ENCODE results near the gene OR52H1. TPM values are rescaled to one million over a fixed set of nuclear protein-coding genes. Genes with fewer than 3 reads are reported as not detected.
"Not testable (repeated sequence)": the region's sequence is repeated elsewhere in the genome, so short reads cannot be mapped to it uniquely, and the experiment has no call there.

Gene OR52H1
- total RNA-seq, 1 experiment from 2014 or later = not detected

DNA sequence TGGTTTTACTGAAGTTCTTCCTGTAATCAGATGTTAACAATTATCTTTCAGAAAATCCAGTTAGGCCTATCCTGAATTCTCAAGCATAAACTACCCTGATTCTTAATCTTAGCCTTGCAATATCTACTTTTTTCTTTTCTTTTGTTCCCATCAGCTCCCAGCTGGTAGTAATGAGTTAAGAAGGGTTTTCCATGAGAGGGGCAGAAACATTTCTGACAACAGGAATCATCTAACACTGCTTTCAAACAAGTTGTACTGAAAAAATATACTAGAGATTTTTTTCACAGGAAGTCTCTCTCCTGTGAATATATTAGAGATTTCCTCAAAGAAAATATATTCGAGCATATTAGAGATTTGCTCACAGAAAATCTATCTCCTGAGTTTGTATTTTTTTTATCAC, 44.8 kb upstream of the OR52H1 start:
- TF ChIP-seq CTCF (conservative IDR thresholded peaks at IDR 0.05; ENCODE audit: low read depth, low read length) = no peak
- TF ChIP-seq EZH2 (IDR thresholded peaks at IDR 0.05; ENCODE audit: borderline replicate concordance, low read depth, low read length, poor library complexity, severe bottlenecking) = no peak

DNA sequence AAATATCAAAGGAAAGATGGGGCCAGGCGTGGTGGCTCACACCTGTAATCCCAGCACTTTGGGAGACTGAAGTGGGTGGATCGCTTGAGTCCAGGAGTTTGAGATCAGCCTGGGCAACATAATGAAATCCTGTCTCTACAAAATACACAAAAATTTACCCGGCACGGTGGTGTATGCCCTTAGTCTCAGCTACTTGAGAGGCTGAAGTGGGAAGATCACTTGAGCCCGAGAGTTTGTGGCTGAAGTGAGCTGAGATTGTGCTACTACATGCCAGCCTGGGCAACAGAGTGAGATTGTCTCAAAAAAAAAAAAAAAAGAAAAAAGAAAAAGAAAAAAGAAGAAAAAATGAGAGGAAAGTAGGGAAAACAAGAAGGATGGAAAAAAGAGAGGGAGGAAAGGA, 44.3 kb upstream of the OR52H1 start:
- no peak overlapping the region for H3K4me3 ChIP-seq (ENCODE audit: low read depth, low read length, poor library complexity, severe bottlenecking)
- H3K27me3 ChIP-seq (replicated peaks; ENCODE audit: insufficient read depth, low read depth, low read length, poor library complexity) = no peaks in the 10 kb centered on the region
- no peaks in the 10 kb centered on the region for H3K9me3 ChIP-seq (ENCODE audit: low read depth, low read length, poor library complexity, severe bottlenecking)
- DNase-seq (ENCODE audit: low spot score) = no peak
- TF ChIP-seq EZH2 (IDR thresholded peaks at IDR 0.05; ENCODE audit: borderline replicate concordance, low read depth, low read length, poor library complexity, severe bottlenecking) (no peak), CTCF (conservative IDR thresholded peaks at IDR 0.05; ENCODE audit: low read depth, low read length) (no peak)
- intact Hi-C loops (cut with micrococcal nuclease; ENCODE audit: unreplicated experiment) = no loop called here
- CTCF ChIA-PET = no interaction called here
- POLR2A ChIA-PET (ENCODE audit: low non-redundant PET) = no interaction called here
- no peak overlapping the region for H3K27ac ChIP-seq (ENCODE audit: low read depth, low read length, poor library complexity, severe bottlenecking)
- H3K4me1 ChIP-seq (ENCODE audit: insufficient read depth, low read length, poor library complexity, severe bottlenecking) = peaks cover 3% of the 10 kb centered on the region
- no peaks in the 10 kb centered on the region for H3K36me3 ChIP-seq (ENCODE audit: insufficient read depth, low read length, poor library complexity, severe bottlenecking)
- no TSS peak for BruUV-seq (replicated peaks)

More for the DNA sequence above, 44.8 kb upstream of the OR52H1 start:
- ChIA-PET CTCF (no interaction called here), POLR2A (ENCODE audit: low non-redundant PET) (no interaction called here)
- no peak overlapping the region for H3K4me3 ChIP-seq (ENCODE audit: low read depth, low read length, poor library complexity, severe bottlenecking)
- no peaks in the 10 kb centered on the region for H3K36me3 ChIP-seq (ENCODE audit: insufficient read depth, low read length, poor library complexity, severe bottlenecking)
- H3K4me1 ChIP-seq (ENCODE audit: insufficient read depth, low read length, poor library complexity, severe bottlenecking) = peaks cover 3% of the 10 kb centered on the region
- no peaks in the 10 kb centered on the region for H3K9me3 ChIP-seq (ENCODE audit: low read depth, low read length, poor library complexity, severe bottlenecking)
- BruUV-seq (replicated peaks) = no TSS peak
- H3K27me3 ChIP-seq (replicated peaks; ENCODE audit: insufficient read depth, low read depth, low read length, poor library complexity) = no peaks in the 10 kb centered on the region
- H3K27ac ChIP-seq (ENCODE audit: low read depth, low read length, poor library complexity, severe bottlenecking) = no peak overlapping the region
- no peak for DNase-seq (ENCODE audit: low spot score)
- intact Hi-C loops (cut with micrococcal nuclease; ENCODE audit: unreplicated experiment) = no loop called here

DNA sequence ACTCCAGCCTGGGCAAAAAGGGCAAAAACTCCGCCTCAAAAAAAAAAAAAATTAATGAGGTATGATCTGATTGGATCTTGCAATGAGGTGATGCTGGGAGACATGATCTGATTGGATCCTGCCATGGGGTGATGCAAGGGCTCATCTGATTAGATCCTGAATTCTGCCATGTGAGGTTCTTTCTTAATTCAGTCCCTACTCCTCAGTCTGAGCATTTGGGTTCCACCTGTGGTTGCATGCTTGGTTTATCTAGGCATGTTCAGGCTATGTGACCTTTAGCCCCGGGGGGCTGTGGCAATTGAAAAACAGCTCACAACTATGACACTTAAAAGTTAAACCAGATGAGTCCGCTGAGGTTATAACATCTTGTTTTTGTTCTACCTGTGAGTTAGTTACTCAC, 43.3 kb upstream of the OR52H1 start:
- no peak for TF ChIP-seq EZH2 (IDR thresholded peaks at IDR 0.05; ENCODE audit: borderline replicate concordance, low read depth, low read length, poor library complexity, severe bottlenecking)
- no peak for TF ChIP-seq CTCF (conservative IDR thresholded peaks at IDR 0.05; ENCODE audit: low read depth, low read length)
- Histone ChIP-seq H3K36me3 (ENCODE audit: insufficient read depth, low read length, poor library complexity, severe bottlenecking) (no peaks in the 10 kb centered on the region), H3K27ac (ENCODE audit: low read depth, low read length, poor library complexity, severe bottlenecking) (no peak overlapping the region), H3K4me1 (ENCODE audit: insufficient read depth, low read length, poor library complexity, severe bottlenecking) (peaks cover 3% of the 10 kb centered on the region), H3K9me3 (ENCODE audit: low read depth, low read length, poor library complexity, severe bottlenecking) (no peaks in the 10 kb centered on the region), H3K27me3 (replicated peaks; ENCODE audit: insufficient read depth, low read depth, low read length, poor library complexity) (no peaks in the 10 kb centered on the region), H3K4me3 (ENCODE audit: low read depth, low read length, poor library complexity, severe bottlenecking) (no peak overlapping the region)
- BruUV-seq (replicated peaks) = no TSS peak
- ChIA-PET POLR2A (ENCODE audit: low non-redundant PET) (no interaction called here), CTCF (no interaction called here)
- DNase-seq (ENCODE audit: low spot score) = no peak
- intact Hi-C loops (cut with micrococcal nuclease; ENCODE audit: unreplicated experiment) = no loop called here

DNA sequence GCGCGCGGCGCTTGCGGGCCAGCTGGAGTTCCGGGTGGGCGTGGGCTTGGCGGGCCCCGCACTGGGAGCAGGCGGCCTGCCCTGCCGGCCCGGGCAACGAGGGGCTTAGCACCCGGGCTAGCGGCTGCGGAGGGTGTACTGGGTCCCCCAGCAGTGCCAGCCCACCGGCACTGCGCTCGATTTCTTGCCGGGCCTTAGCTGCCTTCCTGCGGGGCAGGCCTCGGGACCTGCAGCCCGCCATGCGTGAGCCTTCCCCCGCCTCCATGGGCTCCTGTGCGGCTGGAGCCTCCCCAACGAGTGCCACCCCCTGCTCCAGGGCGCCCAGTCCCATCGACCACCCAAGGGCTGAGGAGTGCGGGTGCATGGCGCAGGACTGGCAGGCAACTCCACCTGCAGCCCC, 41.6 kb upstream of the OR52H1 start:
- DNase-seq (ENCODE audit: low spot score); H3K27me3 ChIP-seq (replicated peaks; ENCODE audit: insufficient read depth, low read depth, low read length, poor library complexity); BruUV-seq (replicated peaks); H3K4me3 ChIP-seq (ENCODE audit: low read depth, low read length, poor library complexity, severe bottlenecking); H3K4me1 ChIP-seq (ENCODE audit: insufficient read depth, low read length, poor library complexity, severe bottlenecking); CTCF ChIA-PET; H3K36me3 ChIP-seq (ENCODE audit: insufficient read depth, low read length, poor library complexity, severe bottlenecking); POLR2A ChIA-PET (ENCODE audit: low non-redundant PET); H3K27ac ChIP-seq (ENCODE audit: low read depth, low read length, poor library complexity, severe bottlenecking); intact Hi-C loops (cut with micrococcal nuclease; ENCODE audit: unreplicated experiment); H3K9me3 ChIP-seq (ENCODE audit: low read depth, low read length, poor library complexity, severe bottlenecking): not testable (repeated sequence)

GRCh38 chr11:5584458-5584857, 36.1 kb upstream of the OR52H1 start:
- H3K4me1 ChIP-seq (ENCODE audit: insufficient read depth, low read length, poor library complexity, severe bottlenecking); H3K36me3 ChIP-seq (ENCODE audit: insufficient read depth, low read length, poor library complexity, severe bottlenecking); H3K27me3 ChIP-seq (replicated peaks; ENCODE audit: insufficient read depth, low read depth, low read length, poor library complexity); CTCF ChIA-PET; H3K4me3 ChIP-seq (ENCODE audit: low read depth, low read length, poor library complexity, severe bottlenecking); DNase-seq (ENCODE audit: low spot score); H3K27ac ChIP-seq (ENCODE audit: low read depth, low read length, poor library complexity, severe bottlenecking); BruUV-seq (replicated peaks); H3K9me3 ChIP-seq (ENCODE audit: low read depth, low read length, poor library complexity, severe bottlenecking); intact Hi-C loops (cut with micrococcal nuclease; ENCODE audit: unreplicated experiment); POLR2A ChIA-PET (ENCODE audit: low non-redundant PET): not testable (repeated sequence)
